Right atrium auricular region (tissue), 2 donors: ENCODE results near the gene OR2AJ1. TPM values are rescaled to one million over a fixed set of nuclear protein-coding genes. Genes with fewer than 3 reads are reported as not detected.
"Not testable (repeated sequence)": the region's sequence is repeated elsewhere in the genome, so short reads cannot be mapped to it uniquely, and the experiment has no call there.

Source experiments
- DNase-seq: peaks from one replicate; pipeline ENCODE4 v3.0.0-alpha.2; 2019; ENCODE audit warnings: low spot score
- H3K27ac ChIP-seq, 2 donors: fragments of 200-600 bp; sonication (generic); 1 replicate in 1 of 2; 2 replicates in 1 of 2; pipeline ENCODE4 v1.5.1; 2016 to 2019
- H3K27me3 ChIP-seq, 2 donors: fragments of 200-600 bp; sonication (generic); one replicate each; pipeline versions ENCODE4 v1.5.1 to v1.6.0; 2017 to 2019
- H3K36me3 ChIP-seq: fragments of 200-600 bp; sonication (generic); one replicate; pipeline ENCODE4 v1.5.1; 2016
- H3K4me1 ChIP-seq, 2 donors: fragments of 200-600 bp; sonication (generic); one replicate each; pipeline versions ENCODE4 v1.5.1 to v1.6.0; 2017 to 2019
- H3K4me3 ChIP-seq, 2 donors: fragments of 200-600 bp; sonication (generic); 1 replicate in 1 of 2; 2 replicates in 1 of 2; pipeline ENCODE4 v1.5.1; 2017 to 2019; ENCODE audit warnings: mild to moderate bottlenecking in 1 of 2, moderate library complexity in 1 of 2
- H3K9me3 ChIP-seq, 2 donors: fragments of 200-600 bp; sonication (generic); one replicate each; pipeline ENCODE4 v1.5.1; 2019
- total RNA-seq, 2 donors: library from RNA; depleted of rRNA; stranded (reverse); fragments of >200 nt; gene quantifications; one replicate each; pipeline ENCODE4 v1.1.0, GENCODE V29; 2016
- TF ChIP-seq, protein P1 (sequence below), 2 donors: fragments of 200-600 bp; sonication (generic); IDR thresholded peaks; one replicate each; pipeline ENCODE4 v1.5.1; 2019; ENCODE audit warnings: antibody characterized with exemption in 2 of 2

Gene OR2AJ1
- total RNA-seq, 2 donors from 2014 or later: not detected

DNA sequence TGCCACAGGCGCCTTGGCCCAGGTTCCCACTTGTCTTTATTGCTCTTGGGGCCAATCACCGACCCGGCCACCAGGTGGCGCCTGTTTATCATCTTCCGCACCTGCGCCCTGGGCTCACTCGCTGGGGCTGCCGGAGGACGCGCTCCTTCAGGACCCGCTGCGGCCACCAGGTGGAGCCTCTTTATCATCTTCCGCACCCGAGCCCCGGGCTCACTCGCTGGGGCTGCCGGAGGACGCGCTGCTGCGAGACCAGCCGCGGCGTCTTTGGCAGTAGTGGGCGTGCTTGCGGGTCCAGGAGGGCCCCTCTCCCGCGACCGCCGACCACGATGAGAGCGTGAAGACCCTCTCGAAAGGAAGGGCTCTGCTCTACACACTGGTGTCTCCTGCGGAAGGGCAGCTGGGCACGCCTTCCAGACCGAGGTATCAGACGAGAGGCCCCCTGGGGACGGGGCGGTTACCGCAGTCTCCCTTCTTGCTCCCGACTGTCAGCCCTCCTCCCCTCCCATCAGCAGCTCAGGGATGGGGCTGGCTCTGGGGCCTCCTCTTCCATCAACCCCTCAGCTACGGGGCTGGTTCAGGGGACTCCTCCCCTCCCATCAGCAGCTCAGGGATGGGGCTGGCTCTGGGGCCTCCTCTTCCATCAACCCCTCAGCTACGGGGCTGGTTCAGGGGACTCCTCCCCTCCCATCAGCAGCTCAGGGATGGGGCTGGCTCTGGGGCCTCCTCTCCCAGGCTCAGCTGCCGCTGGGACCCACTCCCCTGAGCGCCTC lies 12.5 kb downstream of the OR2AJ1 start:
- not testable (repeated sequence) for H3K27ac ChIP-seq, H3K9me3 ChIP-seq, H3K4me1 ChIP-seq, H3K27me3 ChIP-seq, H3K36me3 ChIP-seq
- peak; percentile 64 for DNase-seq
- TF ChIP-seq, protein P1, sequence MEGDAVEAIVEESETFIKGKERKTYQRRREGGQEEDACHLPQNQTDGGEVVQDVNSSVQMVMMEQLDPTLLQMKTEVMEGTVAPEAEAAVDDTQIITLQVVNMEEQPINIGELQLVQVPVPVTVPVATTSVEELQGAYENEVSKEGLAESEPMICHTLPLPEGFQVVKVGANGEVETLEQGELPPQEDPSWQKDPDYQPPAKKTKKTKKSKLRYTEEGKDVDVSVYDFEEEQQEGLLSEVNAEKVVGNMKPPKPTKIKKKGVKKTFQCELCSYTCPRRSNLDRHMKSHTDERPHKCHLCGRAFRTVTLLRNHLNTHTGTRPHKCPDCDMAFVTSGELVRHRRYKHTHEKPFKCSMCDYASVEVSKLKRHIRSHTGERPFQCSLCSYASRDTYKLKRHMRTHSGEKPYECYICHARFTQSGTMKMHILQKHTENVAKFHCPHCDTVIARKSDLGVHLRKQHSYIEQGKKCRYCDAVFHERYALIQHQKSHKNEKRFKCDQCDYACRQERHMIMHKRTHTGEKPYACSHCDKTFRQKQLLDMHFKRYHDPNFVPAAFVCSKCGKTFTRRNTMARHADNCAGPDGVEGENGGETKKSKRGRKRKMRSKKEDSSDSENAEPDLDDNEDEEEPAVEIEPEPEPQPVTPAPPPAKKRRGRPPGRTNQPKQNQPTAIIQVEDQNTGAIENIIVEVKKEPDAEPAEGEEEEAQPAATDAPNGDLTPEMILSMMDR (IDR thresholded peaks at IDR 0.05): peak; percentile 27 to 58
- peak overlapping the region; percentile 7 to 11 for H3K4me3 ChIP-seq

DNA sequence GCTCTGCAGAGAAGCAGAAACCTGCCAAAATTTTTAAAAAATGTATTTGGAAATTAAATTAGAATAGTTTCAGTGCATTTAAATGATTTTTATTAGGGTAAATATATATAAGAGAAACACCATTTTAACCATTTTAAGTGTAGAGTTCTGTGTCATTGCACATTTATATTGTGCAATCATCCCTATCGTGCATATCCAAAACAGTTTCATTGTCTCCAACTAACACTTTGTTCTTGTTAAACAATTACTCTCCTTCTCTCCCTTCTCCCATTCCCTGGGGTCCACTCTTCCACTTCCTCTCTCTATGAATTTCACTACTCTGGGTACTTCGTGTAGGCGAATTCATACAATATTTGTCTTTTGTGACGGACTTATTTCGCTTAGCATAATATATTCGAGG lies 17.9 kb downstream of the OR2AJ1 start:
- H3K9me3 ChIP-seq: peaks cover 0 to 7% of the 10 kb centered on the region in 2 donors
- H3K27ac ChIP-seq: no peak overlapping the region
- no peak for DNase-seq
- TF ChIP-seq, protein P1 (IDR thresholded peaks at IDR 0.05): no peak
- no peaks in the 10 kb centered on the region for H3K27me3 ChIP-seq
- no peaks in the 10 kb centered on the region for H3K4me1 ChIP-seq
- no peak overlapping the region for H3K4me3 ChIP-seq
- H3K36me3 ChIP-seq: no peaks in the 10 kb centered on the region

DNA sequence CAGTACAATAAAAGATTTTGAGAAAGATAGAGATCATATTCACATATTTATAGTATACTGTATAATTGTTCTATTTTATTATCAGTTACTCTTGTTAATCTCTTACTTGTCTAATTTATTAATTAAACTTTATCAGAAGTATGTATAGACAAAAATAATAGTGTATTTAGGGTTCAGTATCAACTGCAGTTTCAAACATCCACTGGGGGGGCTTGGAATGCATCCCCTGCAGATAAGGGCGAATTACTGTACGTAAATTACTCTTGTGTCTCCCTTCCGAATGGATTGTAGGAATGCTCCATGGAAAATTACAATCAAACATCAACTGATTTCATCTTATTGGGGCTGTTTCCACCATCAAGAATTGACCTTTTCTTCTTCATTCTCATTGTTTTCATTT lies 23.9 kb downstream of the OR2AJ1 start, which contains the start of gene OR2L8:
Gene OR2L8 (plus strand): TSS at position 301 of the 400 bp plus-strand sequence. CDS start 0 bp downstream, at position 301.
- H3K27me3 ChIP-seq: no peaks in the 10 kb centered on the region
- H3K4me1 ChIP-seq: no peaks in the 10 kb centered on the region
- no peak within 1 kb of the TSS for H3K27ac ChIP-seq
- no peak for DNase-seq
- H3K4me3 ChIP-seq: no peak within 1 kb of the TSS
- H3K9me3 ChIP-seq: peaks cover 0 to 7% of the 10 kb centered on the region in 2 donors
- TF ChIP-seq, protein P1 (IDR thresholded peaks at IDR 0.05): no peak
- H3K36me3 ChIP-seq: no peaks in the 10 kb centered on the region

DNA sequence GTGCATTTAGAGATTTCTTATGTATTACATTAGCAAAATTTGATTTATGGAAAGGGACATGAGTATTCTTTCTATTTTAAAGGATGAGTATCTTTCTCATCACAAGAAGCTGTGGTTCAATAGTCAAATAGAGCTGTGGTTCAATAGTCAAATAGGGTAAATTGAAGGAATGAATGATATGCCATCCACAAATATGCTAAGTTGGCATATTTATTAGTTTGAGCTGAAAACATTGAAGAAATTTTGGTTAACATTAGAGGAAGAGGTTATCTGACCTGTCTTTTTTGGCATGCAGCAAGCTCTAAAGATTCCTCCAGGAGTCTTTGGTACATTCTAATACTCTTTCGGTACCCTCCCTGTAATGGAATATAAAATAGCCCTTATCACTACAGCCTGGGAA lies 28.7 kb downstream of the OR2AJ1 start:
- DNase-seq: no peak
- no peaks in the 10 kb centered on the region for H3K9me3 ChIP-seq
- no peaks in the 10 kb centered on the region for H3K4me1 ChIP-seq
- H3K27ac ChIP-seq: no peak overlapping the region
- no peak overlapping the region for H3K4me3 ChIP-seq
- no peaks in the 10 kb centered on the region for H3K27me3 ChIP-seq
- H3K36me3 ChIP-seq: no peaks in the 10 kb centered on the region
- TF ChIP-seq, protein P1 (IDR thresholded peaks at IDR 0.05): no peak

DNA sequence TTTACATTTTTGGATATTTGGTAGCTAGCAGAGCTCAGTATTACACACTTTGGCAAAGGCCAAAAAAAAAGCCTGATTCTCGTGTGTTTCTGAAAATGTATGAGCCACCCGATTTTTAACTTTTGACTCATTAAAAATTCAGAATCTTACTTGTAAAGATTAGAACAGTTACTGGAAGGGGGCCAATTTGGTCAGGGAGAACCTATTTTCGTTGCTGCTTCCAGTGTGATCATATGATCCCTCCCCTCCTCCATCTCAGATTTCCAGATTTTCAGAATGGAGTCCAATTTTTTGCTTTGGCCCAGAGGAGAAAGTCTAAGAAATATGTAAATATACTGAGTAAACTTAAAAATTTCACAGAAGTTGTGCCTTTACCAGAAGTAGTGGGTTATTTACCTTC lies 37.1 kb downstream of the OR2AJ1 start:
- H3K9me3 ChIP-seq: no peaks in the 10 kb centered on the region
- no peaks in the 10 kb centered on the region for H3K27me3 ChIP-seq
- no peak for DNase-seq
- no peaks in the 10 kb centered on the region for H3K36me3 ChIP-seq
- TF ChIP-seq, protein P1 (IDR thresholded peaks at IDR 0.05): no peak
- H3K4me3 ChIP-seq: no peak overlapping the region
- no peak overlapping the region for H3K27ac ChIP-seq
- no peaks in the 10 kb centered on the region for H3K4me1 ChIP-seq
